HUES48 (cell line): ENCODE data around the gene TMEM204.

ENCODE experiments used
- H3K27ac ChIP-seq: one replicate; pipeline ENCODE4 v1.7.0; 2013; ENCODE audit warnings: low read depth, low read length, inconsistent platforms
- H3K27me3 ChIP-seq: 2 replicates; pipeline ENCODE4 v1.6.1; 2013; ENCODE audit warnings: mild to moderate bottlenecking, low read length; ENCODE audit not compliant: control insufficient read depth, insufficient read depth
- H3K36me3 ChIP-seq: 2 replicates; pipeline ENCODE4 v1.6.1; 2013; ENCODE audit warnings: low read length; ENCODE audit not compliant: control insufficient read depth, insufficient read depth
- H3K4me1 ChIP-seq: 2 replicates; pipeline ENCODE4 v1.6.1; 2013; ENCODE audit warnings: mild to moderate bottlenecking, low read length; ENCODE audit not compliant: control insufficient read depth, insufficient read depth
- H3K4me3 ChIP-seq: 2 replicates; pipeline ENCODE4 v1.5.1; 2013; ENCODE audit warnings: mild to moderate bottlenecking, low read depth, low read length
- H3K9ac ChIP-seq: 2 replicates; pipeline ENCODE4 v1.6.1; 2013; ENCODE audit warnings: mild to moderate bottlenecking, low read depth, low read length, moderate library complexity
- H3K9me3 ChIP-seq: 2 replicates; pipeline ENCODE4 v1.6.1; 2013; ENCODE audit warnings: low read length; ENCODE audit not compliant: control insufficient read depth, insufficient read depth

TMEM204 gene

DNA sequence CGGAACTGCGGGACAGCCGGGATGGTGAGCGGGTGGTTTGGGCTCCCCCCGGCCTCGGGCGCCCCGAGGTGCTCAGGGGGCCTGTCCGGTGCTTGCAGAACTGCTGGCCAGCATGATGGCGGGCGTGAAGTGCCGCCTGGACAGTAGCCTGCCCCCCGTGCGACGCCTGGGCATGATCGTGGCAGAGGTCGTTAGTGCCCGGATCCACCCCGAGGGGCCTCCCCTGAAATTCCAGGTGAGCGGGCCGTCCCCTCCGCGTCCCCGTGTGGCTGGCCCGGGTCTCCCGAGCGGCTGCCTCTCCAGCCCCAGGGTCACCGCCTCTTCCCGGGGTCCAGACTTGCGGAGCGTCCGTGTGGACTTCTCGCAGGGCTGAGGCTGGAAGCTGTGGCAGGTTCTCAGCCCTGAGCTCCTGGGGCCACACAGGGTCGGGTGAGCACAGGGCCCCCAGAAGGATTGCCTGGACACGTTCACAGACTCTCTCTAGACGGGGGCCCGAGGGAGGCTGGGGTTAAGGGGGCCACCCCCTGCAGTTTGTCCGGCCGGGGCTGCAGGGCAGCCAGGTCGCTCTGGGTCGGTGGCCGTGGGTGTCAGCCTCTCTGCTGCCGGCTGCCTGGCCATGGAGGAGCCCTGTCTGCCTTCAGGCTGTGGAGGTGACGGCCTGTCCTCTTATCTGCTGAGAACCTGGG is 32.9 kb upstream of the TMEM204 start:
- no peak overlapping the region for H3K4me3 ChIP-seq
- H3K4me1 ChIP-seq, result no peaks in the 10 kb centered on the region
- no peaks in the 10 kb centered on the region for H3K27me3 ChIP-seq
- H3K36me3 ChIP-seq, result peaks cover 70% of the 10 kb centered on the region
- no peak overlapping the region for H3K27ac ChIP-seq
- no peak overlapping the region for H3K9ac ChIP-seq
- H3K9me3 ChIP-seq, result no peaks in the 10 kb centered on the region

DNA sequence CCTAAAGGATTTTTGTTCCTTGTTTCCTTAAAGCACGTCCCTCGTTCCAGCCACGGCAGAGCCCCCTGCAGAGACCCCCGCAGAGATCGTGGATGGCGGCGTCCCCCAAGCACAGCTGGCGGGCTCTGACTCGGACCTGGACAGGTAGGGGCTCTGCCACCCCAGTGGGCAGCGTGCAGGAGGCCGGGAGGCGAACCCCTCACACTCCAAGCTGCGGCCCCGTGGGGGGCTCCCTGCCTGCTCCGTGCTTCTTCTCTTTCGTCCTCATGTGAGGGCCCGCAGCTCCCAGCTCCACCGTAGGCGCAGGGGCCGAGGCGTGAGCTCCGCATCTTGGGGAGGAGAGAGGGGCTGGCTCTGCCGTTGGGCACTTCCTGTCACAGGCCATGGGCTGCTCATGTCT is 31.8 kb upstream of the TMEM204 start:
- Histone ChIP-seq H3K4me1 (no peaks in the 10 kb centered on the region), H3K9ac (no peak overlapping the region), H3K36me3 (peaks cover 63% of the 10 kb centered on the region), H3K9me3 (no peaks in the 10 kb centered on the region), H3K4me3 (no peak overlapping the region), H3K27ac (no peak overlapping the region), H3K27me3 (no peaks in the 10 kb centered on the region)

DNA sequence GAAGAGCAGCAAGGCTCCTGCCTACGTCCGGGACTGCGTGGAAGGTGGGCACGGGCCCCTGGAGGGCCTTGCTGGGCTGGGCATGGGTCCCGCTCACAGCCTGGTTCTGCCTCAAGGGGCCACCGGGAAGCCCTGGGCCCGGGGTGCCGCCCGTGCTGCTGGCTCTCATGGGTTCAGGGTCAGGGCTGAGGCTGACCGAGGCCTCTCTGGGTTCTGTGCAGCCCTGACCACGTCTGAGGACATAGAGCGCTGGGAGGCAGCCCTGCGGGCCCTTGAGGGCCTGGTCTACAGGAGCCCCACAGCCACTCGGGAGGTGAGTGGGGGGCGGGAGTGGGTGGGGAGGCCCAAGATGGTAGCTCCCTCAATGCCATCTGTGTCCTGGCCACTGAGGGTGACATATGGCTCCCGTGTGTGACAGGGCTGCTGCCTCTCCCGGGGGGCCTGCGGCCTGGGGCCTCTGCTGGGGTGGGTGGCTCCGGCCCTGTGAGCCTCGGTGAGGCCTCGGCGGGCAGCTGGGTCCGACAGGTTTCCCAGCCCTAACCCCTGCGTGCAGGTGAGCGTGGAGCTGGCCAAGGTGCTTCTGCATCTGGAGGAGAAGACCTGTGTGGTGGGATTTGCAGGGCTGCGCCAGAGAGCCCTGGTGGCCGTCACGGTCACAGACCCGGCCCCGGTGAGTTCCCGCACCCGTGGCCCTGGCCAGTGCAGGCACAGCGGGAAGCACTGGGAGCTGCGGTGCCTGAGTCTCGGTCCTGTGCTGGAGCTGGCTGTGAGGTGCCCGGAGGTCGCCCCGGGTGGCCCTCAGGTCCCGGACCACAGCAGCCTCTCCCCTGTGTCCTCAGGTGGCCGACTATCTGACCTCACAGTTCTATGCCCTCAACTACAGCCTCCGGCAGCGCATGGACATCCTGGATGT is 31.1 kb upstream of the TMEM204 start:
- Histone ChIP-seq H3K9me3 (no peaks in the 10 kb centered on the region), H3K4me1 (no peaks in the 10 kb centered on the region), H3K36me3 (peaks cover 63% of the 10 kb centered on the region), H3K4me3 (no peak overlapping the region), H3K27ac (no peak overlapping the region), H3K9ac (no peak overlapping the region), H3K27me3 (no peaks in the 10 kb centered on the region)

DNA sequence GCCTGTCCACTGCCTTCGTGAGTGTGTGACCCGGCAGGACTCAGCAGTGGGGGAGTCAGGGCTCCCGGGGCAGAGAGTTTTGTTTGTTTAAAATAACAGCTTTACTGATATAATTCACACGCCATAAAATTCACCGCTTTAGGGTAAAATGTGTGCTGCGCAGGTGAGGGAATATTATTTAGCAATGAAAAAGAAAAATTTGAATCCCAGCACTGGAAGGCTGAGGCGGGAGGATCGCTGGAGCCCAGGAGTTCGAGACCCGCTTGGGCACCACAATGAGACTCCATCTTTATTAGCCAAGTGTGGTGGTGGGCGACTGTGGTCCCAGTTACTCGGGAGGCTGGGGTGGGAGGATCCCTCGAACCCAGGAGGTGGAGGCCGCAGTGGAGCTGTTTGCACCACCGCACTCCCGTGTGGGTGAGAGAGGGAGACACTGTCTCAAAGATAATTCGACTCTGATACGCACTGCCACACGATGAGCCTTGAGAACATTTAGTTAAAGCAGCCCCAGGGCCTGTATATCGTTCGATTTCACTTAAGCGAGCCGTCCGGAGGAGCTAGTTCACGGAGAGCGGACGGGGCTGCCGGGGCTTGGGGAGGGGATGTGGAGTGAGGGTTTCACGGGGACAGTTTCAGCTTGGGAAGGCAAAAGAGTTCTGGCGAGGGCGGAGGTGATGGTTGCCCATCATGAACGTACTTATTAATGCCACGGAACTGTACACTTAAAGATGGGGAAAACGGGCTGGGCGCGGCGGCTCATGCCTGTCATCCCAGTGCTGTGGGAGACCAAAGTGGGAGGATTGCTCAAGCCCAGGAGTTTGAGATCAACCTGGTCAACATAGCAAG is 30.1 kb upstream of the TMEM204 start:
- no peak overlapping the region for H3K4me3 ChIP-seq
- no peak overlapping the region for H3K9ac ChIP-seq
- H3K36me3 ChIP-seq, result peaks cover 64% of the 10 kb centered on the region
- no peaks in the 10 kb centered on the region for H3K4me1 ChIP-seq
- H3K9me3 ChIP-seq, result no peaks in the 10 kb centered on the region
- H3K27me3 ChIP-seq, result no peaks in the 10 kb centered on the region
- no peak overlapping the region for H3K27ac ChIP-seq

DNA sequence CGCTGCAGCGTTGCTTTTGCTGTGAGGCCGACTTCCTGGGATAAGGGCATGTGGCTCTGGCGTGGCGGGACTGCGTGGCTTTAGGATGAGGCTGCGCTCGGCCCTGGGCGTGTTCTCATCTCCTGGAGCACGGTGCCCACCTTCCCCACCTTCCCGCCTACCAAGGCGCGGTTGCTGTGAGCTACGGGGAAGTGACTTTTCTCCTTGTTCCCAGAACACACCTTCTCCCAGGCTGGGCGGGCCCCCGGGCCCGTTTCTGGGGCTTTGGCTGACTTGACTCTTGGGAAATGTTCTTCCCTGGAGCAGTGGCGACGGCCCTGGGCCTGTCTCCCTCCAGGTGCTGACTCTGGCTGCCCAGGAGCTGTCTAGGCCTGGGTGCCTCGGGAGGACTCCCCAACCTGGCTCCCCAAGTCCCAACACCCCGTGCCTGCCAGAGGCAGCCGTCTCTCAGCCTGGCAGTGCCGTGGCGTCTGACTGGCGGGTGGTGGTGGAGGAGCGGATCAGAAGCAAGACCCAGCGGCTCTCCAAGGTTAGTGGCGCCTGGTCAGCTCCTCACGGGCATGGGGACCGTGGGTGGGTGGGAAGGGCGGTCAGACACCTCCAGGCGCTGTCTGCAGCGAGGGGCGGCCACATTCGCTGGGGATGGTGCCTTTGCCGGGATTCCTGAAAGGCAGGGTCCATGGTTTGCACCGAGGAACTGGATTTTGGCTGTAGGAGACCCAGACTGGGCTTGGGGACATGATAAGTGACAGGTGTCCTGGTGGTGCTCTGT is 28.2 kb upstream of the TMEM204 start:
- Histone ChIP-seq H3K27me3 (no peaks in the 10 kb centered on the region), H3K27ac (no peak overlapping the region), H3K36me3 (peaks cover 64% of the 10 kb centered on the region)

DNA sequence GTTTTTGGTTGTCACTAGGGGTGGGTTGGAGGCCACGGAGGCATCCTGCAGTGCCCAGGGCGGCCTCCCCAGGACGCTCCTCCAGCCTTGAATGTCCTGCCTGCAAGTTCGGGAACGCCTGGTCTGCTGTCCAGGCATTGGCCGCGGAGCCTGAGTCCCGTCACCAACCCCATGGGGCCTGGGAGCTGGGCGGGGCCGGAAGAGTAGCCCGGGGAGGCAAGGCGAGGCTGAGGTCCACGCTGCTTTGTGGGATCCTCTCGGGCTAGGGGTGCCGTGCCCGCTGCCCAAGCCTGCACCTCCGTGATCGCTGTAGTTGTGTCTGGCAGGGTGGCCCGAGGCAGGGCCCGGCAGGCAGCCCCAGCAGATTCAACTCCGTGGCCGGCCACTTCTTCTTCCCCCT is 27.6 kb upstream of the TMEM204 start:
- no peak overlapping the region for H3K9ac ChIP-seq
- H3K27me3 ChIP-seq, result no peaks in the 10 kb centered on the region
- H3K27ac ChIP-seq, result no peak overlapping the region
- no peaks in the 10 kb centered on the region for H3K4me1 ChIP-seq
- H3K4me3 ChIP-seq, result no peak overlapping the region
- peaks cover 64% of the 10 kb centered on the region for H3K36me3 ChIP-seq
- no peaks in the 10 kb centered on the region for H3K9me3 ChIP-seq

More for the DNA sequence above, 28.2 kb upstream of the TMEM204 start:
- Histone ChIP-seq H3K9ac (no peak overlapping the region), H3K4me3 (no peak overlapping the region), H3K9me3 (no peaks in the 10 kb centered on the region), H3K4me1 (no peaks in the 10 kb centered on the region)

DNA sequence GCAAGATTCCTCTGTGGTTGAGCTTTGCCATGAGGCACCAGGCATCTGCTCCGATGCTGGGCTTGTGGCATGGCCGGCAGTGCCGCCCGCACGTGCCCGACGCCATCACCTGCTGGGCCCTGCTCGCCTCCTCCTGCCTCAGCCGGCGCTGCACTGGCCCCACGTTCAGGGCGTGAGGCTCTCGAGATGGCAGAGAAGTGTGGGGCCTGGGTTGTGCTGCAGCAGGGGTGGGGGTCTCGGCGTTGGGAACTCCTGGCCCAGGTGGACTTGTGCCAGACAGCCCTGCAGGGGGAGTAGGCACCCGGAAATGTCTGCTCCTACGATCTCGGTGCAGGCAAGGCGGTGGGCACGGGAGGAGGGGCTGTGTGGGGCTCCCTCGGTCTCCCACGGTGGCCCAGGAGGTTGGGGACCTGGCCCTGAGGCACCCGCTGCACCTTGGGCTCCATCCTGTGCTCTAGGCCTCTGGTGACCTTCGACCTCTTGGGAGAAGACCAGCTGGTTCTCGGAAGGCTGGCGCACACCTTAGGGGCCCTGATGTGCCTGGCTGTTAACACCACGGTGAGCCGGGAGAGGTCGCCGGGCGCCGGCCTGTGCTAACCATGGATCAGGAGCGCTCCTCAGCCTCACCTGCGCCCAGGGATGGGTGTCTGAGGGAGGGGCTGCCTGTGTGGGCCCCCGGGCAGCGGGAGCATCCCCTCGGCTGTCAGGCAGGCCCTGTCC is 26.8 kb upstream of the TMEM204 start:
- H3K36me3 ChIP-seq, result peaks cover 56% of the 10 kb centered on the region
- no peaks in the 10 kb centered on the region for H3K4me1 ChIP-seq
- H3K4me3 ChIP-seq, result no peak overlapping the region
- H3K27me3 ChIP-seq, result no peaks in the 10 kb centered on the region
- no peak overlapping the region for H3K9ac ChIP-seq
- H3K27ac ChIP-seq, result no peak overlapping the region
- H3K9me3 ChIP-seq, result no peaks in the 10 kb centered on the region

DNA sequence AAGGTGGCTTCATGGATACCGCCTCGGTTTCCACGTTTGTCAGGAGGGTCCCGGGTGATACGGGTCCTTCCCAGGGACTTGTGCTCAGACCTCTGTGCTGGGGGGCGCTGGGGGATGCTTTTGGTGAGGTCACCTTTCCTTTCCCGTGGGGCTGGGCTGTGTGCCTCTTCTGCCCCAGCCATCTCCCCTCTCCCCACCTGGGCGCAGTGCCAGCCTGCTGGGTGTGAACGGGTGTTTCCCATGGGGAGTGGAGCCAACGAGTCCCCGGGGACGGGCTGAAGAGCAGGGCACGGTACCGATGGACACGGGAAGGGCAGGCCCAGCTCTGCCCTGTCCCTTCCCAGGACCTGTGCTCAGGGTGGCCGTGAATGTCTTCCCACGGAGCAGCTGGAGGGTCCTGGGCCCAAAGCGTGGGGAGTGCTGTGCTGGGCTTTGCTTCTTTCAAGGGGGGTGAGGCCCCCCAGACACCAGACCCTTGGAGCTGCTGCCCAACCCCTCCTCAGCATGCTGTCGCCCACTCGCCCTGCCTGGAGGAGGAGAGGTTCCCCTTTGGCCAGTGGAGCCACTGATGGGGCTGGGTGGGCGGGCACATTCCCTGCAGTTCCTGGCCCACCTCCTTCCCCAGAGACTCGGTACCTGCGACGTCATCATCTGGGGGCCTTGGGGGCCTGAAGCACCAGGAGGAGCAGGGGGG is 24.8 kb upstream of the TMEM204 start:
- Histone ChIP-seq H3K36me3 (peaks cover 39% of the 10 kb centered on the region), H3K4me1 (no peaks in the 10 kb centered on the region), H3K9ac (no peak overlapping the region)

DNA sequence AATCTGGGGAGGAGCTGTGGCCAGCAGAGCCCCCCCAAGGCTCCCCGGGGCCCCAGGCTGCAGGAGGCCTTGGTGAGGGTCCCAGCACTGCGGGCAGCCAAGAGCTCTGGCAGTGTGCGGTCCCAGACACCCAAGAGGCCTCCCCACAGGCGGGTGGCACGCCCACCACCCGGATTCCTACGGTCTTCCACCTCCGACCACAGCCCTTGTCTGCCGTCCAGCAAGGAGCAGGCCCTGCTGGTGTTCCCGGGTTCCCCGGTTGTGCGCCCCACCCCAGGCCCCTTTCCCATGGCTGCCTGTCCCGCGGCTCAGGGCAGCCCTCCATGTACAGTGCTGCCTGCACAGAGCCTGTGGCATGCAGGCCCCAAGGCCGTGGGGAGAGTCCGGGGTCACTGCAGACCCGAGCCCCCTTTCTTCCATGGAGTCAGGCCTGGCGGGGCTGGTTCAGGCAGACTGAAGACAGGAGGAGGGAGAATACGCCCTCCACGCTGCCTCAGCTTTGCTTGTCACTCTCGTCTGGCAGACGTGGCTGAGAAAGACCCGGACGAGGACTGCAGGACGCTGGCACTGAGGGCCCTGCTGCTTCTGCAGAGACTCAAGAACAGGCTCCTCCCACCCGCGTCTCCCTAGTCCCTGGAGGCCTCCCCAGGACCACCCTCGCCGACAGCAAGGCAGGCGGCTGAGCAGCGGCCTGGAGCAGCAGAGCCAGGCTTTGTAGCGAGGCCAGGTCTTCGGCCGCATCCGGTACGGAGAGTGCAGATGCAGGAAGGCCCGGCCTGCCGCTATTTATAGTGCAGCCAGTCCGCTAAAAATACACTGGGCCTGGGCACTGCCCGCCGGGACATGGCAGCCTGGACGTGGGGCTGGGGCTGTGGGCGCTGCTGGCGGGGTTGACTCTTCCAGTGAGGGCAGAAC is 23.9 kb upstream of the TMEM204 start:
- Histone ChIP-seq H3K27ac (no peak overlapping the region), H3K36me3 (peaks cover 39% of the 10 kb centered on the region), H3K27me3 (no peaks in the 10 kb centered on the region), H3K9ac (no peak overlapping the region), H3K4me3 (no peak overlapping the region), H3K4me1 (no peaks in the 10 kb centered on the region), H3K9me3 (no peaks in the 10 kb centered on the region)

More for the DNA sequence above, 24.8 kb upstream of the TMEM204 start:
- no peak overlapping the region for H3K4me3 ChIP-seq
- no peaks in the 10 kb centered on the region for H3K9me3 ChIP-seq
- no peaks in the 10 kb centered on the region for H3K27me3 ChIP-seq
- no peak overlapping the region for H3K27ac ChIP-seq
